Nephron progenitor cell (in vitro differentiated cells): Measurements from ENCODE around the gene SLC25A19.
A peak's percentile ranks its signal among the peaks of the same experiment; 100 is the strongest.

Experiments
- DNase-seq: peaks from one replicate; pipeline ENCODE4 v3.0.0; 2021
- H3K27ac Mint-ChIP-seq: 2 replicates; pipeline ENCODE4 v1.8.0; 2021; ENCODE audit warnings: mild to moderate bottlenecking, moderate library complexity, mixed read lengths
- H3K27me3 Mint-ChIP-seq: 2 replicates; pipeline ENCODE4 v1.8.0; 2021; ENCODE audit warnings: mild to moderate bottlenecking, low read depth, mixed read lengths; ENCODE audit not compliant: poor library complexity
- H3K36me3 Mint-ChIP-seq: 2 replicates; pipeline ENCODE4 v1.8.0; 2021; ENCODE audit warnings: low read depth, mixed read lengths
- H3K4me1 Mint-ChIP-seq: 2 replicates; pipeline ENCODE4 v1.8.0; 2021; ENCODE audit warnings: mixed read lengths
- H3K4me3 Mint-ChIP-seq: 2 replicates; pipeline ENCODE4 v1.8.0; 2021; ENCODE audit warnings: mild to moderate bottlenecking, moderate library complexity, mixed read lengths
- H3K9me3 Mint-ChIP-seq: 2 replicates; pipeline ENCODE4 v1.8.0; 2021; ENCODE audit warnings: mild to moderate bottlenecking, moderate library complexity, mixed read lengths
- CTCF ChIP-seq: fragments of 200-600 bp; sonication (generic); IDR thresholded peaks from 2 replicates; pipeline ENCODE4 v1.5.0; 2021; ENCODE audit warnings: antibody characterized with exemption

The SLC25A19 gene

GRCh38 chr17:75250009-75250471, 39.2 kb downstream of the SLC25A19 start:
- Mint-ChIP-seq H3K4me1 (peaks cover 10% of the 10 kb centered on the region), H3K36me3 (peaks cover 16% of the 10 kb centered on the region), H3K4me3 (no peak overlapping the region), H3K9me3 (no peaks in the 10 kb centered on the region), H3K27me3 (peaks cover 9% of the 10 kb centered on the region), H3K27ac (peak overlapping the region; percentile 5)
- no peak for DNase-seq
- TF ChIP-seq CTCF = no peak

GRCh38 chr17:75249564-75249963, 39.7 kb downstream of the SLC25A19 start:
- TF ChIP-seq CTCF = no peak
- Mint-ChIP-seq H3K36me3 (peaks cover 17% of the 10 kb centered on the region), H3K27me3 (peaks cover 9% of the 10 kb centered on the region), H3K9me3 (no peaks in the 10 kb centered on the region), H3K27ac (peak overlapping the region; percentile 5), H3K4me3 (no peak overlapping the region), H3K4me1 (peaks cover 10% of the 10 kb centered on the region)
- no peak for DNase-seq

GRCh38 chr17:75246404-75246803, 42.8 kb downstream of the SLC25A19 start:
- Mint-ChIP-seq H3K36me3 (peaks cover 29% of the 10 kb centered on the region), H3K27ac (no peak overlapping the region), H3K4me1 (peaks cover 10% of the 10 kb centered on the region), H3K27me3 (peaks cover 7% of the 10 kb centered on the region), H3K4me3 (no peak overlapping the region), H3K9me3 (no peaks in the 10 kb centered on the region)
- TF ChIP-seq CTCF = no peak
- no peak for DNase-seq

- DNase-seq = no peak
- H3K4me1 Mint-ChIP-seq = peaks cover 16% of the 10 kb centered on the region
- TF ChIP-seq CTCF = no peak
- no peaks in the 10 kb centered on the region for H3K9me3 Mint-ChIP-seq
- H3K27ac Mint-ChIP-seq = no peak overlapping the region
- H3K36me3 Mint-ChIP-seq = peaks cover 30% of the 10 kb centered on the region
- H3K4me3 Mint-ChIP-seq = no peak overlapping the region
- peaks cover 3% of the 10 kb centered on the region for H3K27me3 Mint-ChIP-seq
Measured at GRCh38 chr17:75245011-75245410, 44.2 kb downstream of the SLC25A19 start.

GRCh38 chr17:75244133-75244866, 44.9 kb downstream of the SLC25A19 start:
- no peak for TF ChIP-seq CTCF
- H3K36me3 Mint-ChIP-seq = peaks cover 30% of the 10 kb centered on the region
- no peaks in the 10 kb centered on the region for H3K9me3 Mint-ChIP-seq
- peaks cover 10% of the 10 kb centered on the region for H3K4me1 Mint-ChIP-seq
- no peak overlapping the region for H3K27ac Mint-ChIP-seq
- H3K4me3 Mint-ChIP-seq = no peak overlapping the region
- peaks cover 2% of the 10 kb centered on the region for H3K27me3 Mint-ChIP-seq
- no peak for DNase-seq

GRCh38 chr17:75242461-75243042, 46.7 kb downstream of the SLC25A19 start:
- H3K27me3 Mint-ChIP-seq = peaks cover 2% of the 10 kb centered on the region
- H3K36me3 Mint-ChIP-seq = peaks cover 35% of the 10 kb centered on the region
- peaks cover 15% of the 10 kb centered on the region for H3K4me1 Mint-ChIP-seq
- H3K27ac Mint-ChIP-seq = peak overlapping the region; percentile 24
- TF ChIP-seq CTCF = no peak
- no peak overlapping the region for H3K4me3 Mint-ChIP-seq
- no peak for DNase-seq
- no peaks in the 10 kb centered on the region for H3K9me3 Mint-ChIP-seq
